Activated CD4-positive, alpha-beta T cell treated with anti-CD3 and anti-CD28 coated beads, Interleukin-2, Interleukin-6, amounts not matched to agents 100 ng/mL and 50 ng/mL, durations not matched to agents 16 hours and 8 hours (primary cell): ENCODE data around the gene AMT.

Source experiments
- DNase-seq: peaks from one replicate; pipeline ENCODE4 v3.0.0-alpha.2; 2020

AMT gene

GRCh38 chr3:49387721-49388120 lies 34.6 kb downstream of the AMT start:
- no peak for DNase-seq

DNA sequence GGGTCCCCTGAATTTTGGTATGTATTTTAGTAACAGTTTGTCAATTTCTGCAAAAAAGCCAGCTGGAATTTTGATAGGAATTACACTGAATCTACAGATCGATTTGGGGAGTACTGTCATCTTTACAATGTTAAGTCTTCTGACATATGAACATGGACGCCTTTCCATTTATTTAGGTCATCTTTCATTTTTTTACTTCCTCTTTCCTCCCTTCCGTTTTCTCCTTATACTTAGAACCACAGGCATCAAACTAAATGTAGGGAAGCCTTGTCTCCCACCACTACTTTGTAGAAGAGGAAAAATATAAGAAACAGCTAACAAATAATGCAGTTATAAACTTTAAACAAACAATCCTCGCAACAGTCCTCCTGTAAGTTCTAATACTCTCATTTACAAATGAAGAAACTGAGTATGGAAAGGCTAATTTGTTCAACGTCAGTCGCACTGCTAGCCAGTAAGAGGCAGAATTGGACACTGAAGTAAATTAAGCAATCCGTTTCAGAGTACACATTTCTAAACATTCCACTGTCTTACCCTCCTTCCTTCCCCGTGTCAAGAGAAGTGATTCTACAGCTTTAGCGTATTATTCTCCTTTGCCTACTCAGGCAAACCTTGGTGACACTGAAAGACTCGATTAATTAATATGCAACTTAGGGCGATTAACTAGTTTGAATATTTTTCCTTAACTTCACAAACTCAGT lies 36.1 kb downstream of the AMT start:
- DNase-seq: no peak

GRCh38 chr3:49385617-49386016 lies 36.7 kb downstream of the AMT start:
- DNase-seq: no peak

- no peak for DNase-seq
These were observed 38.9 kb downstream of the AMT start for GRCh38 chr3:49383387-49383786.

DNA sequence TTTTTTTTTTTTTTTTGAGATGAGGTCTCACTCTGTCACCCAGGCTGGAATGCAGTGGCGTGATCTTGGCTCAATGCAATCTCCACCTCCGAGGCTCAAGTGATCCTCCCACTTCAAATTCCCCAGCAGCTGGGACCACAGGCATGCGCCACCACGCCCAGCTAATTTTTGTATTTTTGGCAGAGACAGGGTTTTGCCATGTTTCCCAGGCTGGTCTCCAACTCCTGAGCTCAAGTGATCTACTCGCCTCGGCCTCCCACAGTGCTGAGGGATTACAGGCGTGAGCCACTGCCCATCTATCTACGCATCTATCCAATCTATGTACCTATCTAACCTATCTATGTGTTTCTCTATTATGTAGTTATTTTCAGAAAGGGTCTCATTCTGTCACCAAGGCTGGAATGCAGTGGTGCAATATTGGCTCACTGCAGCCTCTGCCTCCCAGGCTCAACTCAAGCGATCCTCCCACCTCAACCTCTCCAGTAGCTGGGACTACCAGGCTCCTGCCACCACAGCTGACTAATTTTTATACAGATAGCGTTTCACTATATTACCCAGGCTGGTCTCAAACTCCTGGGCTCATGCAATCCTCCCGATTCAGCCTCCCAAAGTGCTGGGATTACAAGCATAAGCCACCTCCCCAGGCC lies 43.9 kb downstream of the AMT start:
- no peak for DNase-seq

GRCh38 chr3:49377483-49377882 lies 44.8 kb downstream of the AMT start:
- peak; percentile 72 for DNase-seq

DNA sequence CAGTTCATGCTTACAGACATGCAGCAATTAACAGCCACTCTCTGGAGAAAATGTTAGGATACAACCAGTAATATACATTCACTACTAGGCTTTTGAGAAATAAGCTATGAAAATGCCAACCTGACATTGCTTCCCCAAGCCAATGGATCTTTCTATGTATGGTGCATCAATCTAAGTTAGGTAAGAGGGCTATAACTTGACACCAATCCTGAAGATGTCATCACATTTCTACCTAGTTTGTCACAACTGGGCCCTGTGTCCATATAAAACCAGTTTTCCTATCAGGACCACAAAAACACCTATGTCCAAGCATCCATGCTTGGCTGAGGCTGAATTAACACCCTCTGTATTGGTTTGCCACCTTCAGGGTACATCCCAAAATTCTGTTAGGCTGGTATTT lies 50.3 kb downstream of the AMT start:
- DNase-seq: no peak

DNA sequence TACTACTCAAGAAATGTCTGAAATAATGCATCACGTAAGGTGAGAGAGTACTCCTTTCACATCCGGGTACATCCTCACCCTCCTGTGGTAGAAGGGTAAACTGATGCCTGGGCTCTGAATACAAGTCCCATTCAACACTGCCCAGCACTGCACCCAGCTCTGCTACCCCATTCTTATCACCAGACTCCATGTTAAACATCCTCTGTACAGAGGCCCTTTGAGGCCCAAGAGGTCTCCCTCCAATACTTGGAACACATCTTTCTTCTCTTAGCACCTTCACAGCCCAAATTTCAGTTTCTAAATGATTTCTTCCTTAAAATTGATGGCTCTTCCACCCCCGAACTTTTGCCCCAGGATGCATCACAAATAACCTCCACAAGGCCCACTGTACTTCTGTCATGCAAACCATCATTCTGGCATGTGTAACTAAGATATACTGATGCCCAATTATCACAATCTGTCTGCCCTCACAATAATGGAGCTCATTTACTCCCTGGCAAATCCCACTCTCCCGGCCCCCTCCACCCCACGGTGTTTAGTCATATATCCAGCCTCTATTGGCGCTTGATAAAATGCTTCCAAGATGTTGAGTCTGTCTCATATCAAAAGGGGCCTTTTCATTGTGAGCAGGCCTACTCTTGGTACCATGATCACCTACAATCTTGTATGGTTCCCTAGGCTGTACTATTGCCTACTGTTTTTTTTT lies 51.5 kb downstream of the AMT start:
- DNase-seq: no peak
